ENCODE data around the gene TIPIN. TPM values are rescaled to one million over a fixed set of nuclear protein-coding genes. Genes with fewer than 3 reads are reported as not detected.

TIPIN gene
- total and polyA plus RNA-seq, 4 donors: 5.2 to 10.9 (median 6.2) TPM

- Histone ChIP-seq H3K36me3 (ENCODE audit: control insufficient read depth in 4 of 4, insufficient read depth in 4 of 4, low read length in 4 of 4) (no peaks in the 10 kb centered on the region), H3K9me3 (ENCODE audit: control insufficient read depth in 4 of 4, insufficient read depth in 3 of 4, low read length in 3 of 4) (no peaks in the 10 kb centered on the region), H3K4me3 (no peak overlapping the region), H3K9ac (ENCODE audit: insufficient read depth in 1 of 2, low read length in 2 of 2) (no peak overlapping the region), H3K4me1 (ENCODE audit: control insufficient read depth in 5 of 5, insufficient read depth in 5 of 5, low read length in 5 of 5) (peaks cover 0 to 20% (median 8%) of the 10 kb centered on the region in 5 donors), H3K27me3 (ENCODE audit: control insufficient read depth in 3 of 3, insufficient read depth in 3 of 3, low read length in 2 of 3) (no peaks in the 10 kb centered on the region), H3K27ac (ENCODE audit: low read depth in 1 of 2, low read length in 1 of 2) (no peak overlapping the region)
- TF ChIP-seq CTCF (IDR thresholded peaks at IDR 0.05; ENCODE audit: control extremely low read depth, extremely low read depth): no peak
- ATAC-seq (ENCODE audit: insufficient read depth, low FRiP score) (no peak), DNase-seq (no peak)
Observed at GRCh38 chr15:66389859-66390381, 33.4 kb upstream of the TIPIN start.

DNA sequence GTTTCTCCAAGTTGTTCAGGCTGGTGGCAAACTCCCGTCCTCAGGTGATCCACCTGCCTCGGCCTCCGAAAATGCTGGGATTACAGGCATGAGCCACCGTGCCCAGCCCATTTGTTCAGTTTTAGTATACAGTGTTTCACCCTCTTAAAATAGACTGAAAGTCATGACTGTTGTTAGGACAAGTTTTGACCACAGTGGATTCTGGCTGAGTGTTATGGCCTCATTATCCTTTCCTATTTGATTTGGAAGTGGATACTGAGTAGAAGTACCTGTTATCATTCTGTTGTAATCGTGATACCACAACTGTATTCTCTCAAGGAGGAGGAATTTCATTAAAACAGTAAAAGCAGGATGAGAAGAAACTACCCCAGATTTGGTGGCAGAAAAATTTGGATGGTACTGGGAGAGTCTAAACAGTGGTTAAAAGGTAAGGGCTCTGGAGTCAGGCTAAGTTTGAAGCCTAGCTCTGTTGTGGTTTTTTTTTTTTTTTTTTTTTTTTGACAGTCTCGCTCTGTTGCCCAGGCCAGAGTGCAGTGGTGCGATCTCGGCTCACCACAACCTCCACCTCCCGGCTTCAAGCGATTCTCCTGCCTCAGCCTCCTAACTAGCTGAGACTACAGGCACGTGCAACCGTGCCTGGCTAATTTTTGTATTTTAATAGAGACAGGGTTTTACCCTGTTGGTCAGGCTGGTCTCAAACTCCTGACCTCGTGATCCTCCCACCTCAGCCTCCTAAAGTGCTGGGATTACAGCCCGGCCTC lies 32.8 kb upstream of the TIPIN start:
- Histone ChIP-seq H3K9ac (ENCODE audit: insufficient read depth in 1 of 2, low read length in 2 of 2) (no peak overlapping the region), H3K27me3 (ENCODE audit: control insufficient read depth in 3 of 3, insufficient read depth in 3 of 3, low read length in 2 of 3) (no peaks in the 10 kb centered on the region), H3K9me3 (ENCODE audit: control insufficient read depth in 4 of 4, insufficient read depth in 3 of 4, low read length in 3 of 4) (no peaks in the 10 kb centered on the region), H3K4me3 (no peak overlapping the region), H3K27ac (ENCODE audit: low read depth in 1 of 2, low read length in 1 of 2) (no peak overlapping the region), H3K4me1 (ENCODE audit: control insufficient read depth in 5 of 5, insufficient read depth in 5 of 5, low read length in 5 of 5) (peaks cover 0 to 20% (median 8%) of the 10 kb centered on the region in 5 donors), H3K36me3 (ENCODE audit: control insufficient read depth in 4 of 4, insufficient read depth in 4 of 4, low read length in 4 of 4) (no peaks in the 10 kb centered on the region)
- 87 to 91% methylated on average over 14 of the region's 14 CpGs for WGBS, 2 donors
- TF ChIP-seq CTCF (IDR thresholded peaks at IDR 0.05; ENCODE audit: control extremely low read depth, extremely low read depth): no peak
- DNase-seq: no peak
- no peak for ATAC-seq (ENCODE audit: insufficient read depth, low FRiP score)

- Histone ChIP-seq H3K36me3 (ENCODE audit: control insufficient read depth in 4 of 4, insufficient read depth in 4 of 4, low read length in 4 of 4) (no peaks in the 10 kb centered on the region), H3K9ac (ENCODE audit: insufficient read depth in 1 of 2, low read length in 2 of 2) (no peak overlapping the region), H3K27me3 (ENCODE audit: control insufficient read depth in 3 of 3, insufficient read depth in 3 of 3, low read length in 2 of 3) (no peaks in the 10 kb centered on the region), H3K9me3 (ENCODE audit: control insufficient read depth in 4 of 4, insufficient read depth in 3 of 4, low read length in 3 of 4) (no peaks in the 10 kb centered on the region), H3K27ac (ENCODE audit: low read depth in 1 of 2, low read length in 1 of 2) (no peak overlapping the region), H3K4me1 (ENCODE audit: control insufficient read depth in 5 of 5, insufficient read depth in 5 of 5, low read length in 5 of 5) (peaks cover 0 to 20% (median 8%) of the 10 kb centered on the region in 5 donors), H3K4me3 (no peak overlapping the region)
- ATAC-seq (ENCODE audit: insufficient read depth, low FRiP score): no peak
- TF ChIP-seq CTCF (IDR thresholded peaks at IDR 0.05; ENCODE audit: control extremely low read depth, extremely low read depth): no peak
- WGBS, 2 donors: 86 to 89% methylated on average over 4 to 5 of the region's 5 CpGs
- no peak for DNase-seq
Observed at GRCh38 chr15:66388576-66388975, 32.1 kb upstream of the TIPIN start.

All from lung (tissue), 12 donors.